Panc1 (cell line): Measurements from ENCODE around the gene CELF2. TPM values are rescaled to one million over a fixed set of nuclear protein-coding genes. Genes with fewer than 3 reads are reported as not detected.

Experiments used
- ATAC-seq: fragments of 200-7000 bp; cut with Tn5 transposase; 2 replicates; pipeline ENCODE4 v1.9.1; 2020; ENCODE audit warnings: mild to moderate bottlenecking, moderate library complexity
- BruUV-seq: library from RNA; stranded (reverse); fragments of 400-500 nt; replicated peaks from 2 replicates; lab custom pipeline; 2021; lab: Mats Ljungman, UMichigan
- CTCF ChIA-PET: fragments of 300-600 bp; sonication (Branson Sonifier 250); formaldehyde crosslinking; loops from one replicate; lab custom pipeline; 2022; ENCODE audit warnings: antibody characterized with exemption; lab: Charles Lee
- POLR2A ChIA-PET: fragments of 300-600 bp; sonication (Branson Sonifier 250); formaldehyde crosslinking; loops from one replicate; lab custom pipeline; 2022; ENCODE audit warnings: antibody characterized with exemption; lab: Charles Lee
- DNase-seq: peaks from one replicate; pipeline ENCODE4 v3.0.0-alpha.2; 2010; ENCODE audit warnings: low read depth, low spot score
- H3K27ac ChIP-seq: 2 replicates; pipeline ENCODE4 v1.5.1; 2011; ENCODE audit warnings: mild to moderate bottlenecking, low read length, inconsistent platforms
- H3K27me3 ChIP-seq: fragments of 200-500 bp; sonication (Bioruptor generic); 2 replicates; pipeline ENCODE4 v1.6.0; 2014; ENCODE audit warnings: low read length, inconsistent platforms; ENCODE audit not compliant: control insufficient read depth, insufficient read depth
- H3K36me3 ChIP-seq: fragments of 200-500 bp; sonication (Bioruptor generic); 2 replicates; pipeline ENCODE4 v1.5.1; 2014; ENCODE audit warnings: inconsistent platforms, mild to moderate bottlenecking, low read length, moderate library complexity; ENCODE audit not compliant: control insufficient read depth, insufficient read depth
- H3K4me1 ChIP-seq: 2 replicates; pipeline ENCODE4 v1.5.1; 2011; ENCODE audit warnings: inconsistent platforms, mild to moderate bottlenecking, low read length, moderate library complexity; ENCODE audit not compliant: control insufficient read depth, insufficient read depth
- H3K4me3 ChIP-seq, 2 experiments: 2 replicates each; pipeline ENCODE4 v1.5.1; 2011 to 2012; ENCODE audit warnings: low read depth in 2 of 2, low read length in 2 of 2, mild to moderate bottlenecking in 2 of 2, inconsistent platforms in 1 of 2, moderate library complexity in 1 of 2
- H3K9me3 ChIP-seq: fragments of 200-500 bp; sonication (Bioruptor generic); 2 replicates; pipeline ENCODE4 v1.5.1; 2014; ENCODE audit warnings: low read depth, mild to moderate bottlenecking, inconsistent platforms, low read length, moderate library complexity; ENCODE audit not compliant: control insufficient read depth, insufficient read depth
- POLR2AphosphoS5 ChIP-seq: IDR thresholded peaks from 2 replicates; pipeline ENCODE4 v1.6.1; 2012; ENCODE audit warnings: mild to moderate bottlenecking, low read depth, low read length, moderate library complexity
- SIN3A ChIP-seq: IDR thresholded peaks from 2 replicates; pipeline ENCODE4 v1.6.1; 2012; ENCODE audit warnings: low read depth, mild to moderate bottlenecking, low read length, moderate library complexity, borderline replicate concordance; ENCODE audit not compliant: insufficient read depth
- TCF7L2 ChIP-seq: IDR thresholded peaks from 2 replicates; pipeline ENCODE4 v1.6.1; 2011; ENCODE audit warnings: mild to moderate bottlenecking, low read depth, low read length, inconsistent platforms
- in situ Hi-C: cut with HindIII; loops from 2 replicates; pipeline ENCODE4 v1.10.0; 2016; ENCODE audit warnings: low sequenced_read_pairs, low pct_unique_long_range_greater_than_20kb
- intact Hi-C: fragments of 100-400 bp; cut with micrococcal nuclease; formaldehyde crosslinking; loops from one replicate; pipeline ENCODE4 v1.10.0; 2022; ENCODE audit not compliant: unreplicated experiment
- total RNA-seq: library from RNA; stranded (reverse); gene quantifications from one replicate; pipeline ENCODE4 v1.2.1, GENCODE V29; 2021; ENCODE audit not compliant: unreplicated experiment
- TF ChIP-seq, protein P1 (sequence below): fragments of 450-650 bp; IDR thresholded peaks from 2 replicates; pipeline ENCODE4 v1.5.1; 2017; ENCODE audit warnings: mild to moderate bottlenecking
- TF ChIP-seq, protein P2 (sequence below), 2 experiments: IDR thresholded peaks; 2 replicates each; pipeline ENCODE4 v1.6.1; 2011 to 2012; ENCODE audit warnings: low read depth in 2 of 2, control low read depth in 1 of 2, low read length in 1 of 2, mild to moderate bottlenecking in 1 of 2, moderate library complexity in 1 of 2; ENCODE audit not compliant: insufficient read depth in 1 of 2

The CELF2 gene
- total RNA-seq, 1 experiment from 2014 or later: 0.44 TPM

DNA sequence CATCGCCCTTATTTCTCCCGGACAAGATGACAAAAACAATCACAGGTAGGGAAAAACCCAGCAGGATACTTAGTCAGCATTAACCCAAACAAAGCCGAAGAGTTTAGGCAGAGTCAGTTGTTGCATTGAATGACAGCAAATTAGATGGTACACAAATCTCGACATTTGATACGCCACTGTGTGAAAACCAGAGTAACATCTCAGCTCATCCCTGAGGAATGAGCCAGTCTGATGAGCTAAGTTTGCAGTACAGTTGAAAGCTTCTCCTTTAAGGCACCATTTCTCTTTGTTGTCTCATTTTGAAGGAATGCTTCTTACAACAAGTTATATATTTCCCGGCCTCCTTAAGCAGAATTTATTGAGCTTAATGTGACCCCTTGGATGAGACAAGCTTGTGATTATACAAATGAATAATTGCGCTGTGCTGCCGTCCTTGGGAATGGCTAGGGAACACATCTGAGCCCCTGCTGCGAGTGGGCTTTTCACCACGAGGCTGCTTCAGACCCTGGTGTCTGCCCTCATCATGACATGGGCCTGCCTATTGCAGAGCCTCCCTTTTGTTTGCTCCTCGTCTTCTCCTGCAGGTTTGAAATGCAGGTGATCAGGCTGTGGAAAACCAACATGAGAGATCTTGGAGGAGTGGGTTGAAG, 137.3 kb downstream of the CELF2 start:
- in situ Hi-C loops (no loop called here), intact Hi-C loops (no loop called here)
- Histone ChIP-seq H3K36me3 (no peaks in the 10 kb centered on the region), H3K4me1 (no peaks in the 10 kb centered on the region), H3K27me3 (no peaks in the 10 kb centered on the region), H3K9me3 (no peaks in the 10 kb centered on the region), H3K4me3 (no peak overlapping the region), H3K27ac (no peak overlapping the region)
- DNase-seq: no peak
- ChIA-PET CTCF (no interaction called here), POLR2A (no interaction called here)
- TF ChIP-seq TCF7L2 (no peak), POLR2AphosphoS5 (no peak), SIN3A (no peak)
- TF ChIP-seq, protein P1, sequence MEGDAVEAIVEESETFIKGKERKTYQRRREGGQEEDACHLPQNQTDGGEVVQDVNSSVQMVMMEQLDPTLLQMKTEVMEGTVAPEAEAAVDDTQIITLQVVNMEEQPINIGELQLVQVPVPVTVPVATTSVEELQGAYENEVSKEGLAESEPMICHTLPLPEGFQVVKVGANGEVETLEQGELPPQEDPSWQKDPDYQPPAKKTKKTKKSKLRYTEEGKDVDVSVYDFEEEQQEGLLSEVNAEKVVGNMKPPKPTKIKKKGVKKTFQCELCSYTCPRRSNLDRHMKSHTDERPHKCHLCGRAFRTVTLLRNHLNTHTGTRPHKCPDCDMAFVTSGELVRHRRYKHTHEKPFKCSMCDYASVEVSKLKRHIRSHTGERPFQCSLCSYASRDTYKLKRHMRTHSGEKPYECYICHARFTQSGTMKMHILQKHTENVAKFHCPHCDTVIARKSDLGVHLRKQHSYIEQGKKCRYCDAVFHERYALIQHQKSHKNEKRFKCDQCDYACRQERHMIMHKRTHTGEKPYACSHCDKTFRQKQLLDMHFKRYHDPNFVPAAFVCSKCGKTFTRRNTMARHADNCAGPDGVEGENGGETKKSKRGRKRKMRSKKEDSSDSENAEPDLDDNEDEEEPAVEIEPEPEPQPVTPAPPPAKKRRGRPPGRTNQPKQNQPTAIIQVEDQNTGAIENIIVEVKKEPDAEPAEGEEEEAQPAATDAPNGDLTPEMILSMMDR: no peak
- no TSS peak for BruUV-seq
- no peak for ATAC-seq

DNA sequence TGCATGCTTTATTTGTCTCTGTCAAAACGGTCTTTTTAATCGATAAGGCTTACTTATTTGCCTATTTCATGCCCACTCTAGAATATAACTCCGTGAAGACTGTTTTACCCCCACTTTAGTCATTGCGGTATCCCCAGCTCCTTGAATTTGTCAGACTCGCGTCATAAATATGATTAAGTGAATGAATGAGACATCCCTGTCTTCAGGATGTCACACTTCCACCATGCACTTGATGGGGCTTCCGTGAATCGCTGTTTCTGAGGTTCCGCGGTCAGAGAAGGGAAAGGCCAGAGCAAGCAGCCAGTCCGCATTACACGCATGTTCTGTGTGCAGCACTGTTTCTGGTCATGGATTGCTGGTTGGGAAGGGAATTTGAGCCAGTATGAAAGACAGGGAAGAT, 138.8 kb downstream of the CELF2 start:
- H3K27ac ChIP-seq: no peak overlapping the region
- no peaks in the 10 kb centered on the region for H3K9me3 ChIP-seq
- in situ Hi-C loops (no loop called here), intact Hi-C loops (no loop called here)
- ChIA-PET POLR2A (no interaction called here), CTCF (no interaction called here)
- no peaks in the 10 kb centered on the region for H3K36me3 ChIP-seq
- no TSS peak for BruUV-seq
- no peaks in the 10 kb centered on the region for H3K27me3 ChIP-seq
- TF ChIP-seq TCF7L2 (no peak), POLR2AphosphoS5 (no peak)
- TF ChIP-seq, protein P2, sequence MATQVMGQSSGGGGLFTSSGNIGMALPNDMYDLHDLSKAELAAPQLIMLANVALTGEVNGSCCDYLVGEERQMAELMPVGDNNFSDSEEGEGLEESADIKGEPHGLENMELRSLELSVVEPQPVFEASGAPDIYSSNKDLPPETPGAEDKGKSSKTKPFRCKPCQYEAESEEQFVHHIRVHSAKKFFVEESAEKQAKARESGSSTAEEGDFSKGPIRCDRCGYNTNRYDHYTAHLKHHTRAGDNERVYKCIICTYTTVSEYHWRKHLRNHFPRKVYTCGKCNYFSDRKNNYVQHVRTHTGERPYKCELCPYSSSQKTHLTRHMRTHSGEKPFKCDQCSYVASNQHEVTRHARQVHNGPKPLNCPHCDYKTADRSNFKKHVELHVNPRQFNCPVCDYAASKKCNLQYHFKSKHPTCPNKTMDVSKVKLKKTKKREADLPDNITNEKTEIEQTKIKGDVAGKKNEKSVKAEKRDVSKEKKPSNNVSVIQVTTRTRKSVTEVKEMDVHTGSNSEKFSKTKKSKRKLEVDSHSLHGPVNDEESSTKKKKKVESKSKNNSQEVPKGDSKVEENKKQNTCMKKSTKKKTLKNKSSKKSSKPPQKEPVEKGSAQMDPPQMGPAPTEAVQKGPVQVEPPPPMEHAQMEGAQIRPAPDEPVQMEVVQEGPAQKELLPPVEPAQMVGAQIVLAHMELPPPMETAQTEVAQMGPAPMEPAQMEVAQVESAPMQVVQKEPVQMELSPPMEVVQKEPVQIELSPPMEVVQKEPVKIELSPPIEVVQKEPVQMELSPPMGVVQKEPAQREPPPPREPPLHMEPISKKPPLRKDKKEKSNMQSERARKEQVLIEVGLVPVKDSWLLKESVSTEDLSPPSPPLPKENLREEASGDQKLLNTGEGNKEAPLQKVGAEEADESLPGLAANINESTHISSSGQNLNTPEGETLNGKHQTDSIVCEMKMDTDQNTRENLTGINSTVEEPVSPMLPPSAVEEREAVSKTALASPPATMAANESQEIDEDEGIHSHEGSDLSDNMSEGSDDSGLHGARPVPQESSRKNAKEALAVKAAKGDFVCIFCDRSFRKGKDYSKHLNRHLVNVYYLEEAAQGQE (IDR thresholded peaks at IDR 0.05; ENCODE audit: insufficient read depth in 1 of 2, low read depth in 2 of 2, low read length in 1 of 2): no peak
- ATAC-seq (no peak), DNase-seq (no peak)
- H3K4me3 ChIP-seq: no peak overlapping the region
- no peaks in the 10 kb centered on the region for H3K4me1 ChIP-seq

DNA sequence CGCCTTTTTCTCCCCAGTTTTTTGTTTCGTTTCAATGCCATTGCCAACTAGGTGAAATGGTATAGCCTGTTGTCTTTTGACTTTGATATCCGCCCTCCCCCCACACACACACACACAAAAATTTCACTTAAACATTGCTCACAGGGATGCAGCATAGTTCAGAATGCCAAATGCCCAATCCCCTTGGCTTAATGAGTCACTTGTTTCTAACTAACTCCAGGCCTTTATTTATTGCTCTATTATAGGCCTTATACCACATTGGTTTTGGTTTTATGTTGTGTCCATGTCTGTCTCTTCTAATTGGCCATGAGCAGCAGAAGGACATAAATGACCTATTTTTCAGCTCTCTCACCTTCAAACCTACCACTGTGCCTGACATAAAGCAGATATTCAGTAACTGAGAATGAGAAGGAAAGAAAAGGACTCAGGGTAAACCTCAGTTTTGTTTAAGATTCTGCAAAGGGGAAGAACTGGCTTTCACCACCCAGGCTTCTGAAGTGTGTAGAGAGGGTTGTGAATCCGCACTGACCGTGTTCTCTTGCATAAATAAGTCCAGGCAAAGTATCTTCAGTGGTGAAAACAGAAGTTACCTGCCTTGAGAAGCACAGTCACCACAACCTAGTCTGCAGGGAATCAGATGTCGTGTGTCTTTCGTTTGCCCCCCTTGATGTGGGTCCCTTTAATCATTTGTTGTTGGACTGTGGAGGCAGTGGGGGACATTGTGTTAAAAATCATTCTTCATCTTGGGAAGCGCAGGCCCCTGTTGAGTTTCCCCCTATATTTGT, 139.8 kb downstream of the CELF2 start:
- in situ Hi-C loops: no loop called here
- no TSS peak for BruUV-seq
- H3K36me3 ChIP-seq: no peaks in the 10 kb centered on the region
- no peak overlapping the region for H3K27ac ChIP-seq
- H3K4me1 ChIP-seq: no peaks in the 10 kb centered on the region
- no peak overlapping the region for H3K4me3 ChIP-seq
- H3K27me3 ChIP-seq: no peaks in the 10 kb centered on the region
- intact Hi-C loops: no loop called here
- ATAC-seq (no peak), DNase-seq (no peak)
- POLR2A ChIA-PET: no interaction called here
- TF ChIP-seq, protein P2 (IDR thresholded peaks at IDR 0.05; ENCODE audit: insufficient read depth in 1 of 2, low read depth in 2 of 2, low read length in 1 of 2): no peak
- TF ChIP-seq TCF7L2 (no peak), POLR2AphosphoS5 (no peak), SIN3A (no peak)
- TF ChIP-seq, protein P1: no peak
- no peaks in the 10 kb centered on the region for H3K9me3 ChIP-seq
- CTCF ChIA-PET: no interaction called here
